HT-29 (cell line): Measurements from ENCODE around the gene FBLN1. TPM values are rescaled to one million over a fixed set of nuclear protein-coding genes. Genes with fewer than 3 reads are reported as not detected.

Experiments
- small RNA-seq: library from RNA; depleted of rRNA; stranded (forward); fragments of <200 nt; gene quantifications from one replicate; pipeline ENCODE3, GENCODE V24; 2014
- total RNA-seq: library from RNA; depleted of rRNA; stranded (reverse); fragments of >200 nt; shearing (Covaris generic); gene quantifications from 2 replicates; pipeline ENCODE4 v1.2.3, GENCODE V29; 2014; rRNA removed

Gene FBLN1
- total RNA-seq, 1 experiment from 2014 or later = 0.43 TPM

Small RNA genes within 50 kb of the gene (small RNA-seq; reads per million reads assigned to genes)
- not detected for gene RNU6-1161P

Other genes starting within 250 kb of the FBLN1 start
- gene UPK3A, start 217.9 kb upstream of the FBLN1 start, total RNA-seq = 4.7 and 6.0 TPM in 2 replicates
- gene FAM118A, start 192.9 kb upstream of the FBLN1 start, total RNA-seq = 31.0 and 45.4 TPM in 2 replicates
- not detected in 2 replicates for gene SMC1B, start 89.3 kb upstream of the FBLN1 start, total RNA-seq
- 3.5 and 6.4 TPM in 2 replicates for gene RIBC2, start 89.2 kb upstream of the FBLN1 start, total RNA-seq
- 20.1 and 23.2 TPM in 2 replicates for gene ATXN10, start 169.0 kb downstream of the FBLN1 start, total RNA-seq